Activated T-helper 1 cell treated with Interleukin-2 at 50 U/mL for 16 hours (primary cell): Measurements from ENCODE around the gene SRSF5.
"Not testable (repeated sequence)": the region's sequence is repeated elsewhere in the genome, so short reads cannot be mapped to it uniquely, and the experiment has no call there.

Source experiments
- DNase-seq: peaks from one replicate; pipeline ENCODE4 v3.0.0-alpha.2; 2020; ENCODE audit warnings: low read depth

Gene SRSF5

GRCh38 chr14:69766984-69767368 is at the start of gene SRSF5:
SRSF5 (plus strand) TSS chr14:69767142; CDS start chr14:69768157, 1,015 bp downstream.
- DNase-seq: peak; percentile 89

- not testable (repeated sequence) for DNase-seq
Measured at GRCh38 chr14:69718614-69719013, 48.3 kb upstream of the SRSF5 start.

- DNase-seq: no peak
Measured at GRCh38 chr14:69719501-69719951, 47.4 kb upstream of the SRSF5 start.

GRCh38 chr14:69720912-69721311 is 46.0 kb upstream of the SRSF5 start:
- DNase-seq: no peak

GRCh38 chr14:69726761-69727511 is 40.0 kb upstream of the SRSF5 start:
- peak; percentile 73 for DNase-seq

- DNase-seq: no peak
Measured at GRCh38 chr14:69727860-69728259, 39.1 kb upstream of the SRSF5 start.

- DNase-seq: not testable (repeated sequence)
Measured at GRCh38 chr14:69731919-69732598, 34.9 kb upstream of the SRSF5 start.

- not testable (repeated sequence) for DNase-seq
Measured at GRCh38 chr14:69736405-69736804, 30.5 kb upstream of the SRSF5 start.

GRCh38 chr14:69741055-69741454 is 25.9 kb upstream of the SRSF5 start:
- no peak for DNase-seq

- DNase-seq: no peak
Measured at GRCh38 chr14:69749956-69750355, 17.0 kb upstream of the SRSF5 start.

GRCh38 chr14:69750495-69750894 is 16.4 kb upstream of the SRSF5 start:
- no peak for DNase-seq

- no peak for DNase-seq
Measured at GRCh38 chr14:69752773-69753172, 14.2 kb upstream of the SRSF5 start.

GRCh38 chr14:69753860-69754259 is 13.1 kb upstream of the SRSF5 start:
- DNase-seq: no peak

GRCh38 chr14:69754487-69754886 is 12.5 kb upstream of the SRSF5 start:
- no peak for DNase-seq

- no peak for DNase-seq
Measured at GRCh38 chr14:69755296-69755695, 11.6 kb upstream of the SRSF5 start.

GRCh38 chr14:69755784-69756183 is 11.2 kb upstream of the SRSF5 start:
- DNase-seq: no peak

- DNase-seq: no peak
Measured at GRCh38 chr14:69756298-69756697, 10.6 kb upstream of the SRSF5 start.

GRCh38 chr14:69760810-69761209 is 6.1 kb upstream of the SRSF5 start:
- no peak for DNase-seq

GRCh38 chr14:69763761-69764510 is 3.0 kb upstream of the SRSF5 start:
- DNase-seq: no peak

GRCh38 chr14:69767369-69767999 is 542 bp downstream of the SRSF5 start:
- peak; percentile 84 for DNase-seq

- no peak for DNase-seq
Measured at GRCh38 chr14:69768873-69769272, 1.9 kb downstream of the SRSF5 start.

GRCh38 chr14:69769623-69770022 is 2.7 kb downstream of the SRSF5 start:
- no peak for DNase-seq
